NK-92 treated with Interleukin-12 subunit alpha and Interleukin-12 subunit beta, amount 100 ng/mL, for 24 hours (cell line): ENCODE results near the gene HDDC2.

Experiments
- DNase-seq: peaks from one replicate; lab custom pipeline; 2025; lab: John Stamatoyannopoulos, UW

The HDDC2 gene

DNA sequence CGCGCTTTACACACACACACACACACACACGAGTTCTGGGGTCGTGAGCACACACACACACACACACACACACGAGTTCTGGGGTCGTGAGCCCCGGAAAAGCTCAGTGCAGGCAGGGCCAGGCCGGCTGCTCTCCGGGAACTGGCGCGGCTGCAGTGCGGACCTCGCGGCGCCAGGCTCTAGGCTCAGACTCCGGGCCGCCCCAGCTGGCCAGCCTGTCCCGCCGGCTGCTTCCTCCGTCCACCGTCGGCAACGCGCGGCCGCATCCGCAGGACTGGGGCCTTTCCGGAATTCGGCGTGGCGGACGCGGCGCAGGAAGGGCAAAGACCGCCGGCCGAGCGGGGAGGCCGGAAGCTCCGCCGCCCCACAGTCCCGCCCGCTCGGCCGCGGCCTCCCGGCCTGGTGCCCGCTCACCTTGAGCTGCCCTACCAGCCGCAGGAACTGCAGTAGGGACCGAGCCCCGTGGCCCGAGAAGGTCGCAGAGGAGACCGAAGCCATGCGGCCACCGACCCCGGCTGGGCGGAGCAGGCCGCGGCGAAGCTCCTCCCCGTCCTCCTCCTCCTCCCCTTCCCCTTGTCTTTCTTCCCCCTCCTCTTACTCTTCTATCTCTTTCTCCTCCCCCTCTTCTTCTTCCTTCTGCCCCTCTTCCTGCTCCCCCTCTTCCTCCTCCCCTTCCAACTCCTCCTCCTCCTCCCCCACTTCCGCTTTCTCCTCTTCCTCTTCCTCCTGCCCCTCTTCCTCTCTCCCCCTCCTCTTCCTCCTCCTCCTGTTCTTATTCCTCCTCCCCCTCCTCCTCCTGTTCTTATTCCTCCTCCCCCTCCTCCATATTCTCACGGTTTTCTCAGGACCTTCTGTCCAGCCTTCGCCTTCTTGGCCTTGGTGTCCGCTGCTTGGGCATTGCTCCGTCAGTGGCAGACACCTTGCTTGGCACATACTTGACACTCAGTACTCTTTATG lies at the start of gene HDDC2:
Gene HDDC2 (minus strand): TSS at position 533 of the 957 bp plus-strand sequence. CDS start 35 bp downstream, at position 498.
- peak; percentile 64 for DNase-seq

DNA sequence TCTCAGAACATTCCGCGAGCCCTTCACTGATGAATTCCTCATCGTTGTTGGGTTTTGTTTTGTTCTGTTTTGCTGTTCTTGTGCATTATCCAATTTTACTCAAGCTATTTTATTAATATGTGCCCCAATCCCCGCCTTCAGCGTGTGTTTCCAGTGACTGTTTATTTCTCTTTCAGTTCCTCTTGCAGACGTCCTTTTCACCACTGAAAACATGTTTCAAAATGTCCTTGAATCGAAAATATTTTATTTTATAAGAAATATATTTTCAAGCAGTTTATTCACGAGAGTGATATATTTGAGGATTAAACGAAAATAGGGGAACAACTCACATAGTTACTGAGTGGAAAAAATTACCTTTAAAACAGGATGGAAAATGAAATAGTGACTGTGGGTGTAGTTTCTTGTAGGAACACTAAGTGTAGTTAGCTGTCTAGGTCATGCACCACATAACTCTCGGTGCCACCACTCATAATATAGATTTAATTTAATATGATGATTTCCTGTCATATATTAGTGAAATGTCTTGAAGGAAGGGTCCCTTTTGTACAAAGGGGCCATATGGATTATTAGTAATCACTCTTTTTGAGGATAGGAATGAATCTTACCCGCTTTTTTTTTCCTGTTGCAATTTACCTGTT lies 45.3 kb upstream of the HDDC2 start:
- DNase-seq, result no peak

DNA sequence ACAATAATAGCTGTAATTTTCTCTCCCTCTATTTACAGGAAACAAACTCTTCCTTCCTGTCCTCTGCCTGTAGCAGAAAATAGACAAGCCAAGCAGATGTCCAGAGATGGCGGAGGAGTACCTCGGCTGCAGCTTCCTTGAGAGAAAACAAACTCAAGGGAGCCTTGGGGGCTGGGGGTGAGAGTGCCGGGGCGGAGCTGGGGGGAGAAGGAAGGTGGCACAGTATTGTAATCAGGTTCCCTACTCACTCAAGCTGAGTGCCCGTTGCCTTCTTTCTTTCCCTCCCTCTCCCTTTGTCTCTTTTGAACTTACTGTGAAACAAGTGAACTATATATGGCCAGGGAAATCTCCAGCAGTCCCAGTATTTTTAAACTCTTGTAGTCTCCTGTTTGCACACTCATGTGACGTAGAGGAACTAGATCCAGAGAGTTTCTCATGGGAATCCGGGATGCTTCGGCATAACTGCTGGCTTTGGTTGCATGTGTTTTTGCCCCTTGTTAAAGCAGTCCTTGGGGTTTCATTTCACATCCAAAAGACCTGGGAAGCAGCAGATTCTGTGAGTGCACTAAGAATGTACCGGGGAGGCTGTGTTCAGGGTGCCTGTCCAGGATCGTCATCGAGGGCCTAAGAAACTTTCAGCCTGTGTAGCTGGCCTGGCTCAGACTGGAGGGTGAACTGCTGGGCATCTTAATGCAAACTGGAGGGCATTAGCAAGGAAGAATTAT lies 44.6 kb upstream of the HDDC2 start:
- no peak for DNase-seq

GRCh38 chr6:125341460-125341859 lies 39.7 kb upstream of the HDDC2 start:
- DNase-seq, result no peak

DNA sequence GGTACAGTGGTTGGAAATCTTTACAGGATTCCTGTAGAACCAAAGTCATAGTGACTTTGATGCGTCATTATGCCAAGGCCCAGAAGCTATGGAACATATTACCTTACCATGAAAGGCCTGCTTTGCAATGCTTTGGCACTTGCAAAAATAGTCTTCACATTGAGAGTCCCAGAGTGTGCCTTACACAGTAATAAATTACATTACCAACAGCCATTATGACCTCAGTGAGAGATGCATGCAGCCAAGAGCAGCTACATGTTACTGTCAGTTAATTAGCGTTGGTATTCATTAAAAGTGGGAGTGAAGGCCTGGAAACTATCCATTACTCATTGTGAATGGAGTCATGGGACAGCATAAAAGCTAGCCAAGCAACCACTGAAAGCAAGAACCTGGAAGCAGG lies 39.2 kb upstream of the HDDC2 start:
- DNase-seq, result no peak

DNA sequence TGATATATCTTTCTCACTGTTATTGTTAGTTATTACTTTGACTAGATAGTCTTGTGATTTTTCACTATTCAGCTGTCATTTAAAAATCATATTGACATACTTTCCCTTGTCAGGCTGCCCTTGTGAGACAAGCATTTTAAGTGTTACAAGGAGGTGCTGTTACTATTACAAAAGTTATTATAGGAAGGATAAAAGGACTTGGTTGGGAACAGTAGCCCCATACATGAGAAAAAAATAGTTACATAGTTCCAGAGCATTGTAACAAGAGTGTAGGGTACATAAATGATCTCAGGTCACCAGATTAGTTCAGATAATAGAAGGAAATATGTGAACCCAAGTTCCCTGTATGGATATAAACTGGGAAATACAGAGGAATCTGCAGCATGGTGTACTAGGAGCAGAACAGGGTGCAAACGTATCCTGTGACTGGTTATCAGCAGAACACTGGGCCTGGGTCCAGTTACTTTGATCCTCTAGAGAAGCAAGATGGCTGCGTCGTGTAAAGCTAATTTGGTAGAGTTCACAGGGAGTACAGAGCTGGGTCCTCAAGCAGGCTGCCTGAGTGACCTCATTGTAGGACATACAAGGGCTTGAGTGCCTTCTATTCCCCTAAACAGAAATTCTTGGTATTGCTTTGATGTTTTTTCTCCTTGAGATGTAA lies 38.5 kb upstream of the HDDC2 start:
- no peak for DNase-seq

- no peak for DNase-seq
Measured at GRCh38 chr6:125339653-125340052, 37.9 kb upstream of the HDDC2 start.

DNA sequence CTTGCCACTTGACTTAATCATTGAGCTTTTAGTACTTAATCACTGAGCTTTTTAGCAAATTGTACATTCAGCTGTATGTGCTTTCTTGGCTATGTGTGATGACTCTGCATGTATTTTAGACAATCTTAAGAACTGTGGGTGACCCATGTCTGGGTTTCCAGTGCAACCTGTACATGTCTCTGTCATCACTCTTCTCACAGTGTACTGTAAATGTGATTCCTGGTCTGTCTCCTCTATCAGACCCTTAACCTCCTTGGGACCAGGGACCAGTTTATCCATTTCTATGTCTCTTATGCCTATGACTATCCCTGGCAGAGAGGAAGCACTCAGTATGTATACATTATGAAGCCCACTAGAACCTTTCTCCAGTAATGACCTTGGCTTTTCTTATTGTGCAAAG lies 36.6 kb upstream of the HDDC2 start:
- DNase-seq, result no peak

GRCh38 chr6:125337706-125338105 lies 35.9 kb upstream of the HDDC2 start:
- no peak for DNase-seq

- DNase-seq, result no peak
Measured at GRCh38 chr6:125332664-125333063, 30.9 kb upstream of the HDDC2 start.

DNA sequence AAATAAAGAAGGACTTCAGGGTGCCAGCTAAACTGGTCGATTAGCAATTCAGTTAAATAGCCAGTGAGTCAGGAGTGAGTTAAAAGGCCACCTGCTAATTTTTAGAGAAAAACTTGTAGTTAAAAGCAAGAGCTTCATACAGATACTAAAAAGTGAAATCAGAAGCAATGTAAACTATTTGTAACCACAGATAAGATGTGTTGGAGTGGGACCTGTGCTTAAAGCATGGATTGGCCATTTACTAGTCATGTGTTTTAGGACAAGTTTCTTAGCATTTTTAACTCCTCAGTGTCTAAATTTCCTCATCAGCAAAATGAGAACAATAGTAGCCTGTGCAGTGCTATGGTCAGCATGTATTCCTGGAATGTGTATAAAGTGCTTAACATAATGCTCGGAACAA lies 23.8 kb upstream of the HDDC2 start:
- DNase-seq, result no peak

DNA sequence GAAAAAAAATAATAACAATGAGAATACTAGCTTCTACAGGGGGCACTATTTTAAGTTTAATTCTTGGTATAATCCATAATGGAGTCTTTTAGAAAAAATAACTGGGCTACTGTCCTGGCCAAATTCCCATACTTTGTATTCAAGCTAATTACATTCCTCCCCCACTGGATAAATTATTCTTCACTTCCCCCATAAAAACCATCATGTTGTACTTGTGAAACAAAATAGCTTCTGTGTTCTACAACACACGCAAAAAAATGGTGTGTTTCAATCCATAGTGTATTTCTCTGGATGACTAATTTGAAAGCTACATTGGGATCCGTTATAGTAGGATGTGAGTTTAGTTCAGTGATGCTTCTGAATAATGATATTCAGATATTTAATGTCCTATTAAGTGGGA lies 21.6 kb upstream of the HDDC2 start:
- DNase-seq, result no peak

DNA sequence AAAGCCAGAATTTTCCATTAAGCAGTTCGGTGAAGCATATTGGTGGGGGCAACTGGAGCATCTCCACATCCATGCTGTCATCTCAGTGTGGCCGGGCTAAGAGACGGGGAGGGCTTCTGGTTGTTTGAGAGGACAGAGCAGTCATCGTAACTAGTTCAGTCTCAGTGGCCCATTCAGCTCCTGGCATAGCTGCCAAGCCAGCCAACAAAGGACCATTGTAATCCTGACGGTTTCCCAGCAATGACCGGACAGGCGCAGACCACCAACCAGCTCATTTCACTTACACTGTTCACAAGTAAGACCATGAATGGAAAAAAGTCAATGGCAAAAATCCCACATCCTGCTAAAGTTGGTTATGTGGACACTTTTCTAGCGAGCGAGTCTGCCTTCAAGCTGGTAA lies 14.9 kb upstream of the HDDC2 start:
- no peak for DNase-seq

DNA sequence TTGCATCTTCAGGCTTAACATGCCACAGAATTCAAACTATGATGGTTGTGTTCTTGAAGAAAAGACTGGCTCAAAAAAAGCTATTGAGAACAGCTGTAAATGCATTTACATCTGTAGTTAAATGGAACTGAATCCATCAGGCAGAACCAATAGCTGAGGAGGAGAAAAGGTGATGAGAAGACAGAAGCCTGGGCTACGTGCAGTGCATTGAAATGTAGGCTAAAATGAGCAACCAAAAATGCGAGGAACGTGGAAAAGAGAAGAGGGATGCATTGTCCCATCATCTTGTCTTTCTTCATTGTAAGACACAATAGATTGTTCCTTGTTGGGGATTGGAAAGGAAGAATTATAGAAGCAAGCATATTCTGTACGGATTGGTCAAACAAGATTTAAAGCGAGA lies 13.8 kb upstream of the HDDC2 start:
- no peak for DNase-seq

- DNase-seq, result peak; percentile 7
Measured at GRCh38 chr6:125314009-125314581, 12.3 kb upstream of the HDDC2 start.

- no peak for DNase-seq
Measured at GRCh38 chr6:125312950-125313349, 11.2 kb upstream of the HDDC2 start.

GRCh38 chr6:125312478-125312877 lies 10.7 kb upstream of the HDDC2 start:
- no peak for DNase-seq

DNA sequence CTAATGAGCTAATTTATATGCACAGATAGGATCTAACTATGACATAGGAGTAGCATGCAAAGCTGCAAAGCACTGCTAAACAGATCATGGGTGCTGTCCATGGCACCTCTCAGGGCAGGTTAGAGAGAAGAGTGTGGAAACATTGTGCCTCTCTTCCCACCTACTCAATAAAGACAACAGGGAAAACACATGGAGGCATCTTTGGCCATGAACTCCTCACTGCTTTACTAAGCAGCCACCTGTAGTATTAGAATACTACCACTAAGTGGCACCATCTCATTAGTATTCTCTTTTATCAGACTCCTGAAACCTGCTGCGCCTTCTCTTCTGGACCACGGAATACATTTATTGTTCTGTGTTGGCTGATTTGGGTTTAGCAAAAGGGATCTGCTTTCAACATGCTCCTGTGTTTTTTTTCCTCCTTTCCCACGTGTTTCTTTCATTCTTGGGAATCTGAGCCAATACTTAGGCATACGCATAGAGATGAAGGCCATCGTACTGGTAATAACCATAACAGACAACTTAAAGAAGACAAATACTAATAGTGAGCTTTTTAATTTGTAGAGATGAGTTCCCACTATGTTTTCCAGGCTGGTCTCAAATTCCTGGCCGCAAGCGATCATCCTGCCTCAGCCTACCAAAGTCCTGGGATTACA lies 9.4 kb upstream of the HDDC2 start:
- DNase-seq, result no peak

DNA sequence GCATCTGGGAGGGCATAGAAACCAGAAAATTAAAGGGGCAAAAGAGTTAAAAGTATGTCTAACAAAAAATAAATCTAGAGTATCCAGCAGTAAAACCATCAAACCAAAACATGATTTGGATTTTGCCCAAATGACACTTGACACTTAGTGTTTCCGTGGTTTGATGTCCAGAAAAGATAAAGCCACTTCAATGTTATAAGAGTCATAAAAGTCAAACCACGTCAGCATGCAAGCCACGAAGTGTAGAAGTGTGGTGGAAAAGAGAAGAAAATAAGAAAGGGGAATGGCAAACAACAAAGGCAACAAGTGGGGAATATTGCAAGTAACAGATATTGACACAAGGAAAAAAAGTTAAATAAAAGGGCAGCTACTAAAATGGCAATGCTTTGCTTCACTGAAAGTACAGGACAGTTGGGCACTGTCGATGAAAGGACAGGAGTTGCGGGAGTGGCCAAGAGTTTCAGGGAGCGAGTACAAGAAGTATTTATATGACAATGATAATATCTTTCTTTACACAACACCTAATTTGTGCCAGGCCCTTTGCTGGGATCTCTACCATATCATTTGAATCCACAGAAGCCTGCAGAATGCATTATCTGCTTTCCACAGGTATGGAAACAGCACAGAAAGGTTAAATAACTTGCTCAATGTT lies 6.3 kb upstream of the HDDC2 start:
- no peak for DNase-seq

GRCh38 chr6:125307150-125307838 lies 5.5 kb upstream of the HDDC2 start:
- no peak for DNase-seq
